ENCODE results near the gene RPS27.

The RPS27 gene

DNA sequence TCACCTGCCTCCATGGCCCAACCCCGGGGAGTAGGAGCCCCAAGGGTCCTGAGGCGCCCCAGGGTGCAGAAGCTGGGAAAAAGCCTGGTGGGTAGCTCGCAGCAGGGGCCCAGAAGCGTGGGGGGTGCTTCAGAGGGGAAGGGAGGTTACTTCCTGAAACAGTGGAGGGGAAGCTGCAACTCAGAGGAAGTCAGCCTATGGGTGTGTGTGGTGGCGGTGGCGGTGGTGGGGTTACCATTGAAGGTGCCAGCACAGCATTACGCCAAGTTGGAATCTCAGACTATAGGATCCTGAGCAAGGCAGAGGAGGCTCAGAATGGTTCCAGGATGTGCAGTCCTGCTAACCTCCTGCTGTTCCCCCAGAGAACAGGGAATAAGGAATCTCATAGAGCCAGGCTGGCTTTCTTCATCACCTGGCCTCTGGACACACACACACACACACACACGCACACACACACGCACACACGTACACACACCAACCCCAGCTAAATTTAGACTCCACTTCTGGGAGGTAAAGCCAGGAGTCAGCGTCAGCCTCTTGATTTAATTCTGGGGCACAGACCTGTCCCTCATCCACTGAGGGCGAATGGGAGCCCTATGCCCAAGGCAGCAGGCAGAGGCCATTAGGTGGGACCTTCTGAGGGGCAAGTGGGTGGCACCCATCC, 45.3 kb upstream of the RPS27 start:
- H3K4me3 ChIP-seq (replicated peaks; ENCODE audit: low read depth, low read length), result peak overlapping the region; percentile 83
- TF ChIP-seq, protein P1, sequence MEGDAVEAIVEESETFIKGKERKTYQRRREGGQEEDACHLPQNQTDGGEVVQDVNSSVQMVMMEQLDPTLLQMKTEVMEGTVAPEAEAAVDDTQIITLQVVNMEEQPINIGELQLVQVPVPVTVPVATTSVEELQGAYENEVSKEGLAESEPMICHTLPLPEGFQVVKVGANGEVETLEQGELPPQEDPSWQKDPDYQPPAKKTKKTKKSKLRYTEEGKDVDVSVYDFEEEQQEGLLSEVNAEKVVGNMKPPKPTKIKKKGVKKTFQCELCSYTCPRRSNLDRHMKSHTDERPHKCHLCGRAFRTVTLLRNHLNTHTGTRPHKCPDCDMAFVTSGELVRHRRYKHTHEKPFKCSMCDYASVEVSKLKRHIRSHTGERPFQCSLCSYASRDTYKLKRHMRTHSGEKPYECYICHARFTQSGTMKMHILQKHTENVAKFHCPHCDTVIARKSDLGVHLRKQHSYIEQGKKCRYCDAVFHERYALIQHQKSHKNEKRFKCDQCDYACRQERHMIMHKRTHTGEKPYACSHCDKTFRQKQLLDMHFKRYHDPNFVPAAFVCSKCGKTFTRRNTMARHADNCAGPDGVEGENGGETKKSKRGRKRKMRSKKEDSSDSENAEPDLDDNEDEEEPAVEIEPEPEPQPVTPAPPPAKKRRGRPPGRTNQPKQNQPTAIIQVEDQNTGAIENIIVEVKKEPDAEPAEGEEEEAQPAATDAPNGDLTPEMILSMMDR (IDR thresholded peaks at IDR 0.05; ENCODE audit: low read depth, low read length, missing control alignments), result no peak
- no peak for DNase-seq (ENCODE audit: extremely low read depth, low read depth)

DNA sequence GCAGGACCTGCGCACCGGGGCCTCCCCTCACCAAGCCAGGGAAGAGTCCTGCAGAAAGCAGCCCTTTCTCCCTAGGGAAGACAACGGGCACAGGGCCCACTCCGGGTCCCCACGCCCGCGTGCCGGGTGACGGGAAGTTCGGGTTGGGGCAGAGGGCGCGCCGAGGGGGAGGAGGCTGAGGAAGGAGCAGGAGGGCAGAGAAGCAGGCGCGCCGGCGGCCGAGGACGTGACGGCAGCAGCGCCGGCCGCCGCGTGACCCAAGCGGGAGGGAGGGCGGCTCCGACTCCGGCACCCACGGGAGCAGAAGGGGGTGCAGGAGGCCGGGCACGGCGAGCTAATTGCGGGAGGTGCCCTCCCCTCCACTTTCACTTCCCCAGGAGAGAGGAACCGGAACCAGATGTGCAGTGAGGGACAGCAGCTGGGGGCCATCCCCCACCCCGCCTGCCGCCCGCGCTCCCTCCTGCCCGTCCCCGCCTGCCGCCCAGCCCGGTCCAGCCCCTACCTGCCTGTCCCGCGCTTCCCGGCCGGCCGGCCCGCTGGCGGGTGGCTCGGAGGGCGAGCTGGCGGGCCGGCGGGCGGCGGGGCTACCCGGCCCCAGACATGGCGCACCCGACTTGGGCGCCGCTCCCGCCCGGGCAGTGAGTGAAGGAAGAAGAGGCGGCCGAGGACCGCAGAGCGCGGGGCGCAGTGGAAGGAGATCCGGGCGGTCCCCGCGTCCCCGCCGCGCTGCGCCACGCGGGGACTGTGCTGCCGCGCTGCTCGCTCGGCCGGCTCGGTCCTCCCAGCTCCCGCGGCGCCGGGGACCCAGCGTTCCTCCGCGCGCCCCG, 44.6 kb upstream of the RPS27 start:
- H3K4me3 ChIP-seq (replicated peaks; ENCODE audit: low read depth, low read length), result peak overlapping the region; percentile 83
- no peak for DNase-seq (ENCODE audit: extremely low read depth, low read depth)
- TF ChIP-seq, protein P1 (IDR thresholded peaks at IDR 0.05; ENCODE audit: low read depth, low read length, missing control alignments), result no peak

DNA sequence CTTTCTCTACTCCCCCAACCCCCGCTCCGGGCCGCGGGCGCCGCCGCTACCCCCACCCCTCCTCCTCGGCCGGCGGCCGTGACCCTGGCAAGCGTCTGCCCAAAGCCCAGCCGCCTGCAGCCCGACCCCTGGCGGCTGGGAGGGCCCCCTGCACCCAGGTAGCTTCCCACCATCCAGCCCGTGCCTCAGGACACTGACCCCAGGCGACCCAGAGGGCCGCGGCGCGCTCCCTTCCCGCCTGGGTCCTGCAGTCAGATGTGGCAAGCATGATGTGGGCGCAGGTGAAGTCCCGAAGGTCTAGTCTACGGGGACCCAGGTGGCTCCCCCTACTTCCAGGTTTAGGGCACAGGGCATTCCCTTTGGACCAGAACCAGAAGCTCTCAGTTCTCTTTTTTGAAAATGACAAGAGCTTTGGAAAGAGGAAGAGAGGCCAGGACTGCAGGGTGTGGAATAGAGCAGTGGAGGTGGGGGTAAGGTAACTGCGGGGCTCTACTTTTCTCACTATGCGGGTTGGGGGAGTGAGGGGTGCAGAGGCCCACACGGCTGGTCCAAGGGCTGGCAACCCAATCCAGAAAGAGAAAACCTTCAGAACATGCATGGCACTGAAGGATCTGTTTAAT, 43.8 kb upstream of the RPS27 start, which contains the start of gene DENND4B:
TSS of gene DENND4B (minus strand) at position 97 of the 620 bp plus-strand sequence. CDS start 2,344 bp downstream, outside the sequence.
- DNase-seq (ENCODE audit: extremely low read depth, low read depth), result no peak
- H3K4me3 ChIP-seq (replicated peaks; ENCODE audit: low read depth, low read length), result peak within 1 kb of the TSS; percentile 83
- TF ChIP-seq, protein P1 (IDR thresholded peaks at IDR 0.05; ENCODE audit: low read depth, low read length, missing control alignments), result peak; percentile 88

DNA sequence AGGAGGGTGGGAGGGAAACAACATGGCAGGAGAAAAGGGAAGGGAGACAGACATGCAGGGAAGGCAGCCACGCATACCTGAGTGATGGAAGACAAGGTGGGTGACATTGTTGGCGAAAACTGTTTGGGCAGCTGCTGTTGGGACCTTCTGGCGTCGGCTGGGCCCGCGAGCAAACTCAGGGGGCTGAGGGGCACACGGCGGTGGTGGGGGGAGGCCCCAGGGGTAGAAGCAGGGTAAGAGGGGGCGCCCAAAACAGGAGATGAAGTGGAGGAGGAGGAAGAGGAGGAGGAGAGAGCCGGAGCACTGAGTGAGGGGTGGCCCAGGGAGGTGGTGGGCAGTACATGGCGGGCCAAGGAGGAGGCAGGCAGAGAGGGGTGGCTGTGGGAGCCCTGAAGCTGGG, 39.4 kb upstream of the RPS27 start:
- H3K4me3 ChIP-seq (replicated peaks; ENCODE audit: low read depth, low read length), result no peak overlapping the region
- TF ChIP-seq, protein P1 (IDR thresholded peaks at IDR 0.05; ENCODE audit: low read depth, low read length, missing control alignments), result no peak
- no peak for DNase-seq (ENCODE audit: extremely low read depth, low read depth)

DNA sequence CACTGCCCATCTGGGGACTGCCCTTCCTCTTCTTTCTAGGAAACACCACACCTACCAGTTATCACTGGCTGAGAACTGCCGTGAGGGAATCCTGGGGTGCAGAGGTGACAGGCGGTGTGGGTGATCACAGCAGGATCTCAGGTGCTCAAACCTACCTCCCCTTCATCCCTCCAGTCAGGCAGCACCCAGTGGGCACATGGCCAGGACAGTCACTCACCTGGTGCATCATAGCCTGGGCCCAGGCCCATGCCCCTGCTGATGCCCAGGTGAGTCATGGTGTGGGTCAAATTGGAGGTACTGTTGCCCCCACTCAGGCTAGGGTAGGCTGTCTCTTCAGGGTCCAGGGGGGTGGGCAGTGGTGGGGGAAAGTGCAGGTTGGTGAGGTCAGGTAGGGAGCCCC, 38.8 kb upstream of the RPS27 start:
- TF ChIP-seq, protein P1 (IDR thresholded peaks at IDR 0.05; ENCODE audit: low read depth, low read length, missing control alignments), result no peak
- DNase-seq (ENCODE audit: extremely low read depth, low read depth), result no peak
- no peak overlapping the region for H3K4me3 ChIP-seq (replicated peaks; ENCODE audit: low read depth, low read length)

DNA sequence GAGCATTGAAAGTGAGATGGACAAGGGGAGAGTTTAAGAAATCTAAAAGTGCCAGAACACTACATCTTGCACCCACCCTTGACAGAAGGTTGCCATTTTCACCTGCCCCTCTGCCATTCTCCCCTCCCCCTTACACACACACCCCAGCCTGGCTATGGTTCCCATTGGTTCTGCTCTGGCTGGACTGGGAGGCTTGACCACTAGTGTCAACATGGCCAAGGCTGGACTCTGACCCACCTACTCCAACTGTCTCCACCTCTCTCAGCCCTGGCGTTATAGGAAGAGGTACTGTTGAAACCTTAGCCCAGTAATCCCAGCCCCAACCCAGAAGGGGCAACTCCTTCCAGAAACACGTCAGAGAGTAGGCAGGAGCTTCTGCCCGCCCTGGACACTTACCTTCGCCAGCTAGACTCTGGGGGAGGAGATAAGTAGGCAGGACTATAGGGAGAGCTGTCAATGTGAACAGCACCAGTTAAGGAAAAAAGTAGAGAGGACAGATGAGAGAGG, 36.6 kb upstream of the RPS27 start:
- TF ChIP-seq, protein P1 (IDR thresholded peaks at IDR 0.05; ENCODE audit: low read depth, low read length, missing control alignments), result no peak
- DNase-seq (ENCODE audit: extremely low read depth, low read depth), result no peak
- no peak overlapping the region for H3K4me3 ChIP-seq (replicated peaks; ENCODE audit: low read depth, low read length)

All from HFF-Myc (cell line).